Chondrocyte (in vitro differentiated cells): ENCODE data around the gene PPP1R13L. TPM values are rescaled to one million over a fixed set of nuclear protein-coding genes. Genes with fewer than 3 reads are reported as not detected.

ENCODE experiments used
- DNase-seq: peaks from one replicate; pipeline ENCODE4 v3.0.0; 2021; ENCODE audit warnings: mixed read lengths, low spot score
- H3K27ac Mint-ChIP-seq: one replicate; pipeline ENCODE4 v1.8.0; 2021; ENCODE audit warnings: mild to moderate bottlenecking, moderate library complexity, mixed read lengths; ENCODE audit not compliant: unreplicated experiment
- H3K27me3 Mint-ChIP-seq: 2 replicates; pipeline ENCODE4 v1.8.0; 2021; ENCODE audit warnings: low read depth, mixed read lengths
- H3K36me3 Mint-ChIP-seq: 2 replicates; pipeline ENCODE4 v1.8.0; 2021; ENCODE audit warnings: low read depth, mixed read lengths
- H3K4me1 Mint-ChIP-seq: 2 replicates; pipeline ENCODE4 v1.8.0; 2021; ENCODE audit warnings: low read depth, mild to moderate bottlenecking, mixed read lengths
- H3K4me3 Mint-ChIP-seq: one replicate; pipeline ENCODE4 v1.8.0; 2021; ENCODE audit warnings: mild to moderate bottlenecking, moderate library complexity, mixed read lengths; ENCODE audit not compliant: unreplicated experiment
- H3K9me3 Mint-ChIP-seq: 2 replicates; pipeline ENCODE4 v1.8.0; 2021; ENCODE audit warnings: low read depth, mixed read lengths
- CTCF ChIP-seq: fragments of 200-600 bp; sonication (generic); IDR thresholded peaks from 2 replicates; pipeline ENCODE4 v1.5.0; 2021; ENCODE audit warnings: antibody characterized with exemption, mild to moderate bottlenecking, moderate library complexity
- total RNA-seq: library from RNA; stranded (reverse); gene quantifications from 3 replicates; pipeline ENCODE4 v1.2.1, GENCODE V29; 2021

Gene PPP1R13L
- total RNA-seq, 1 donor from 2014 or later: 111 TPM

GRCh38 chr19:45346449-45346848 lies 58.4 kb downstream of the PPP1R13L start:
- H3K4me1 Mint-ChIP-seq: no peaks in the 10 kb centered on the region
- DNase-seq: peak; percentile 87
- no peak overlapping the region for H3K27ac Mint-ChIP-seq
- TF ChIP-seq CTCF: no peak
- H3K9me3 Mint-ChIP-seq: no peaks in the 10 kb centered on the region
- peaks cover 10% of the 10 kb centered on the region for H3K36me3 Mint-ChIP-seq
- no peak overlapping the region for H3K4me3 Mint-ChIP-seq
- H3K27me3 Mint-ChIP-seq: peaks cover 2% of the 10 kb centered on the region

GRCh38 chr19:45345506-45345860 lies 59.4 kb downstream of the PPP1R13L start:
- Mint-ChIP-seq H3K27ac (no peak overlapping the region), H3K9me3 (no peaks in the 10 kb centered on the region), H3K36me3 (peaks cover 7% of the 10 kb centered on the region), H3K27me3 (peaks cover 2% of the 10 kb centered on the region), H3K4me3 (no peak overlapping the region), H3K4me1 (no peaks in the 10 kb centered on the region)
- no peak for DNase-seq
- TF ChIP-seq CTCF: no peak

GRCh38 chr19:45344621-45345505 lies 60.0 kb downstream of the PPP1R13L start:
- peaks cover 5% of the 10 kb centered on the region for H3K36me3 Mint-ChIP-seq
- H3K4me1 Mint-ChIP-seq: peaks cover 4% of the 10 kb centered on the region
- H3K27me3 Mint-ChIP-seq: peaks cover 2% of the 10 kb centered on the region
- no peaks in the 10 kb centered on the region for H3K9me3 Mint-ChIP-seq
- no peak overlapping the region for H3K4me3 Mint-ChIP-seq
- TF ChIP-seq CTCF: no peak
- no peak overlapping the region for H3K27ac Mint-ChIP-seq
- DNase-seq: no peak

- no peak for DNase-seq
- peaks cover 5% of the 10 kb centered on the region for H3K27me3 Mint-ChIP-seq
- peaks cover 1% of the 10 kb centered on the region for H3K36me3 Mint-ChIP-seq
- H3K27ac Mint-ChIP-seq: no peak overlapping the region
- peaks cover 7% of the 10 kb centered on the region for H3K4me1 Mint-ChIP-seq
- TF ChIP-seq CTCF: no peak
- no peaks in the 10 kb centered on the region for H3K9me3 Mint-ChIP-seq
- H3K4me3 Mint-ChIP-seq: no peak overlapping the region
Measured at GRCh38 chr19:45342911-45343310, 62.0 kb downstream of the PPP1R13L start.

- Mint-ChIP-seq H3K36me3 (peaks cover 1% of the 10 kb centered on the region), H3K27ac (no peak overlapping the region), H3K27me3 (peaks cover 5% of the 10 kb centered on the region), H3K4me3 (no peak overlapping the region), H3K4me1 (peaks cover 7% of the 10 kb centered on the region), H3K9me3 (no peaks in the 10 kb centered on the region)
- no peak for DNase-seq
- TF ChIP-seq CTCF: no peak
Measured at GRCh38 chr19:45340899-45341453, 63.9 kb downstream of the PPP1R13L start.
